ENCODE data around the gene ADAD2.

GRCh38 chr16:84183572-84183875 lies 7.4 kb upstream of the ADAD2 start:
- TF ChIP-seq CTCF (IDR thresholded peaks at IDR 0.05) (no peak), EZH2 (IDR thresholded peaks at IDR 0.05) (no peak), EZH2phosphoT487 (IDR thresholded peaks at IDR 0.05) (no peak)
